GM06990 (cell line): ENCODE measurements around the gene HMCN2.

Experiments used
- DNase-seq: peaks from one replicate; pipeline ENCODE4 v3.0.0-alpha.2; 2011; ENCODE audit not compliant: insufficient read length; ENCODE audit errors: extremely low read depth
- H3K27me3 ChIP-seq: replicated peaks from 2 replicates; pipeline ENCODE4 v1.6.0; 2011; ENCODE audit warnings: low read length; ENCODE audit not compliant: control insufficient read depth, insufficient read depth
- H3K36me3 ChIP-seq: 2 replicates; pipeline ENCODE4 v1.5.1; 2011; ENCODE audit warnings: low read length; ENCODE audit not compliant: control insufficient read depth, insufficient read depth
- H3K4me3 ChIP-seq: replicated peaks from 2 replicates; pipeline ENCODE4 v1.5.1; 2011; ENCODE audit warnings: low read depth, mild to moderate bottlenecking, control low read depth, low read length
- CTCF ChIP-seq: IDR thresholded peaks from 2 replicates; pipeline ENCODE4 v1.5.1; 2011; ENCODE audit warnings: low read length, control low read depth, mild to moderate bottlenecking, inconsistent platforms; ENCODE audit not compliant: insufficient read depth, poor library complexity, severe bottlenecking

Gene HMCN2

GRCh38 chr9:130366072-130366471, 100.5 kb downstream of the HMCN2 start:
- no peak for TF ChIP-seq CTCF
- H3K36me3 ChIP-seq, result no peaks in the 10 kb centered on the region
- no peak for DNase-seq
- no peak overlapping the region for H3K4me3 ChIP-seq
- H3K27me3 ChIP-seq, result no peaks in the 10 kb centered on the region; the same call in none of the 2 replicates

GRCh38 chr9:130366888-130367550, 101.5 kb downstream of the HMCN2 start:
- DNase-seq, result no peak
- Histone ChIP-seq H3K4me3 (no peak overlapping the region), H3K27me3 (no peaks in the 10 kb centered on the region; the same call in none of the 2 replicates), H3K36me3 (no peaks in the 10 kb centered on the region)
- TF ChIP-seq CTCF, result no peak

DNA sequence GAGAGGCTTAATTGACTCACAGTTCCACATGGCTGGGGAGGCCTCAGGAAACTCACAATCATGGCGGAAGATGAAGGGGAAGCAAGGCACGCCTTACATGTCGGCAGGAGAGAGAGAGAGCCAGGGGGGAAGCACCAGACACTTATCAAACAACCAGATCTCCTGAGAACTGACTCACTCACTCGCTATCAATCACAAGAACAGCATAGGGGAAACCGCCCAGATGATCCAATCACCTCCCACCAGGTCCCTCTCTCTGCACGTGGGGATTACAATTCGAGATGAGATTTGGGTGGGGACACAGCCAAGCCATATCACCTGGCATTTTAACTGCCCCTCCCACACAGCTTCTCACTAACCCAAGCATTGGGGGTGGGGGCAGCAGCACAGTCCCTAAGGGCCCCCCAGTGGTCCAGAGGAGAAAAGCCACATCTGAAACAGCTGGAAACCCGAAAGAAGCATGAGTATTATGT, 103.1 kb downstream of the HMCN2 start:
- no peaks in the 10 kb centered on the region for H3K36me3 ChIP-seq
- no peak for TF ChIP-seq CTCF
- H3K27me3 ChIP-seq, result no peaks in the 10 kb centered on the region; the same call in none of the 2 replicates
- no peak overlapping the region for H3K4me3 ChIP-seq
- no peak for DNase-seq

GRCh38 chr9:130370226-130370625, 104.7 kb downstream of the HMCN2 start:
- no peaks in the 10 kb centered on the region; the same call in none of the 2 replicates for H3K27me3 ChIP-seq
- no peak overlapping the region for H3K4me3 ChIP-seq
- TF ChIP-seq CTCF, result no peak
- no peaks in the 10 kb centered on the region for H3K36me3 ChIP-seq
- no peak for DNase-seq

DNA sequence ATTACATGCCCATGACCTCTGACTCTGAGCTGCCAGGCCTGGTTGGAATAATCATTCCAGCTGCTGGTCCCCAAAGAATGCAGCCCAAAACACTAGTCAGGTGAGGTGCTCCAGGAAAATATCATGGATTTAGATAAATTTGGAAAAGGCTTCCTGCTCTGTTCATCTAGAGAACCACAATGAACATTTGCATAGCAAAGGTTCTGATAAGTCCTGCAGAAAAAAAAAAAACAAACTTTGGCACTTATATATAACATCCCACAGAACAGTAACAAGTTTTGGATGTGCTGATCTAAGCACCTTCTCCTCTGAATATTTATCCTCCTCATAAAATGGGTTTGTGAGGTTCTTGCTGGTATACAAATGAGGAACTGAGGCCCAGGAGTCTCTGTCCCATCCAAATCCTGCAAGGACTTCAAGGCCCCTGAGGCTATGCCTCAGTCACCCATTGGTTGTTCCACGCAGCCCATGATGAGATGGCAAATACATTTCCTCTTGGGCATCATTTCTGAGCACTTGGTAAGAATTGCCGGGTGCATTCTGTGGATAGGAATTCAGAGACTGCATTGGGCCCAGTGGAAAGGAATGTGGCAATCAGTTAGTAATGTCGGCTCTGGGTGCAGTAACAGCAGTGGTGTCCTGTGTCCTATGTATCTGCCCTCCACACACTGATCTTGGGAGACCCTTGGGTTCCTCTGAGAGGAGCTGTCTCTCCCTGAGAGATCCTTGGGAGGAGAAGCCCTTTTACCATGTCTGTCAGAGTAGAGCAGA, 105.8 kb downstream of the HMCN2 start:
- no peaks in the 10 kb centered on the region; the same call in none of the 2 replicates for H3K27me3 ChIP-seq
- no peaks in the 10 kb centered on the region for H3K36me3 ChIP-seq
- no peak for TF ChIP-seq CTCF
- H3K4me3 ChIP-seq, result no peak overlapping the region
- no peak for DNase-seq
